Dermis microvascular lymphatic vessel endothelial cell (primary cell): ENCODE data around the gene BTBD16. TPM values are rescaled to one million over a fixed set of nuclear protein-coding genes. Genes with fewer than 3 reads are reported as not detected.

Experiments used
- DNase-seq, 2 donors: peaks; one replicate each; pipeline versions ENCODE4 v3.0.0 to v3.0.0-alpha.2; 2010; ENCODE audit warnings: low read depth in 2 of 2
- total RNA-seq: library from RNA; depleted of rRNA; stranded (reverse); fragments of >200 nt; gene quantifications from 2 replicates; pipeline ENCODE4 v1.2.1, GENCODE V29; 2014

BTBD16 gene
- total RNA-seq, 1 donor from 2014 or later: under 0.01 TPM

DNA sequence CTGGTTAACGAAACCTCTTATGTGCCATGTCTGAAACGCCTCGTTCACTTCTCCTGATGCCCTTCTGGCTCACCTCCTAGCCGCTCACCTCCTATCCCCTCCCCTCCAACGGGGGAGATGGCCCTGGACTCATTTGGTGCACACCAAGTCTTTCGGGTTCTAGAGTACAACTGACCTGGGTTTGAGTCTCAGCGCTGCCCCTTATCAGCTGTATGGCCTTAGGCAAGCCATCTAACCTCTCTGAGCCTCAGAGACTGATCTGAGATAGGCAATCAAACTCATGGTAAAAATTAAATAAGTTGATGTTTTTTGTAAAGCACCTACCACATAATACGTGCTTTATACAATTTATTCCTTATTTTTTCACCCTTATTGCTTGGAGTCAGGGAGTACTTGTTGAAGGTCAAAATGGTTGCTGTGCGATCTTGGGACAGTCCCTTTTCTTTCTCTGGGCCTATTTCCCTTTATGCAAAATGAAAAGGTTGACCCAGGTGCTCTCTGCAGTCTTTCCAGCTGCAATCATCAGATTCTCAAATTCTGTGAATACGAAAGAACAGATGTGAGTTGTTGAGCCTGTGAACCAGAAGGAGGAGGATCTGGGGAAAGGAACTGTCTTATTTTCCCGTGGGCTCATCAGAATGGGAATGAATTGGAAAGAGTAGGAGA, 72.2 kb downstream of the BTBD16 start:
- DNase-seq: no peak

GRCh38 chr10:122343936-122344335, 72.8 kb downstream of the BTBD16 start:
- DNase-seq: no peak

DNA sequence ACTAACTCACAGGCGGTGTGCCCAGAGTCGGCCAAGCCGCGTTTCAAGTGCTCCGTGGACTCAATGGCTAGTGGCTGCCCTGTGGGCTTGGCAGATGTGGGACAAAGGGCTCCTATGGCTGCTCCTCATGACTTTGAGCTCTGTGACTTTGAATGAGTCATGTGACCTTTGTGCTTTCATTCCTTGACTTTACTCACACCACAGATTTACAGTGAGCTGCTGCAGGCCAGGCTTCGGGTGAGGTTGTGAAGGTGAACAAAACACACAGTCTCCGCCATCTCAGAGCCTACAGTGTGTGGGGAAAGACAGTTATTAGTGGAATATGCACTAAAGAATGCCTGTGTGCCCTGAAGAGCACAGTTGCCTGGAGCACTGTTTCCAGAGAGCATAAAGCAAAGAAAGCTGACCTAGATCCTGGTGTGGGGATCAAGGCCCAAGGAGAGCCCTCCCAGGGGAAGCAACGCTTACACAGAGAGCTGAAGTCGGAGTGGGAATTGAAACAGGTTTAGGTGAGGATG, 73.7 kb downstream of the BTBD16 start:
- DNase-seq: peak in 1 of 2 donors; percentile 19

GRCh38 chr10:122346326-122346950, 75.3 kb downstream of the BTBD16 start:
- no peak for DNase-seq

DNA sequence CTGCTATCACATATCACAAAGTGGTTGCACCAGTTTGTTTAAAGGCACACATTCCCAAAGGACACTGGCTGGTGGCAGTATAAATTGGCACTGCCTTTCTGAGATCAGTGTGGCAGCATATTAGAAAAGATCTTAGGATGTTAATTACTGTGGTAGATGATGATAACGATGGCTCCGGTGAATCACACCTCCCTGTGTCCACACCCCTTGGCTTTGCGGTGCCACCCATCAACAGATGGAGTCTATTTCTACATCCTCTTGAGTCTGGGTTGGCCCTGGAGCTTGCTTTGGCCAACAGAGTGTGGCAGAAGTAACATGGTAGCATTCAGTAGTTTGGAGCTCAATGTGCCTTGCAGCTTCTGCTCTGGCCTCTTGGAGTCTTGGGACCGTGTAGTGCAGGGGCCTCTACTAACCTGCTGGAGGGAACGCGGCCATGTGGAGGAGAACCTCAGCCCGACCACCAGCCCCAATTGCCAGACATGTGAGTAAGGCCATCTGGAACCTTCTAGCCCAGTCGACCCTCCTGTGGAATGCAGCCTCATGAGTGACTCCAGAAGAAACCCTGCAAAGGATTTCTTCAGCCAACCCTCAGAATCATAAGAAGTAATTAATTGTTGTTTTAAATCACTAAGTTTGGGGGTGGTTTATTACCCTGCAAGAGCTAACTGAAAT, 76.2 kb downstream of the BTBD16 start:
- DNase-seq: no peak

DNA sequence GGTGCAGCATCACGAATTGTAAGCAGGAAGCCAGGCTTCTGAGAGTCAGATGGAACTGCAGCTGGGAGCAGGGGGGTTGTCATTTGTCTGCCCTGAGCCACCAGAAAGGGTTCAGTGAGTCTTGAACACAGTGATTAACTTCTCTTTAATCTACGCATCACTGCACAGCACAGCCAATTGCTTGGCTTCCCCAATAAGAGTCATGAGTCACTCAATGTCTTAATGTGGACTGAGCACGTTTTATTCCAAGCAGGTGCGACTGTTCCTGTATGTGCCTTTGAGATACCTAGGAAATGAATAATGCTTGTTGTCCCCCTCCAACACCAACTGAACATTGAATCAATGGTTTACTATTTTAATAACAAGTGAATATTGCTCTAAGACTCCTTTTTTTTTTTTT, 77.4 kb downstream of the BTBD16 start:
- no peak for DNase-seq

DNA sequence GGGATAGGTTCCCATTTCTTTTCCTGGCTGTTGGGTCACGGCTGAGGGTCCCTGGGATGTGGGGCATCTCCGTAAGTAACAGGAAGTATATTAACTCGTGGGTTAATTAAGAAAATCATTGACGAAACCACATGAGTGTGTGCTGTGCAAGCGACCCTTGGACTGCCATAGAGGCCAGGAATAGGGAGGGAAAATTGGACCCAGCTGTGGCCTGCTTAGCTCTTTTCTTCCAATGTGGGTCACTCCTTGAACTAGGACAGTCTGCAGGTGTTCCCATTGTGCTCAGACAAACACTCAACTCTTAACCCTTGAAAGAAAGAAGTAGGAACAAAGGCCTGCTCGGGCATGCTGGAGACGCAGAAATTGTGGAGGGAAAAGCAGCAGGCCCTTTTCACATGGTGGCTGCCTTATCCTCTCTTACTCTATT, 77.9 kb downstream of the BTBD16 start:
- no peak for DNase-seq

DNA sequence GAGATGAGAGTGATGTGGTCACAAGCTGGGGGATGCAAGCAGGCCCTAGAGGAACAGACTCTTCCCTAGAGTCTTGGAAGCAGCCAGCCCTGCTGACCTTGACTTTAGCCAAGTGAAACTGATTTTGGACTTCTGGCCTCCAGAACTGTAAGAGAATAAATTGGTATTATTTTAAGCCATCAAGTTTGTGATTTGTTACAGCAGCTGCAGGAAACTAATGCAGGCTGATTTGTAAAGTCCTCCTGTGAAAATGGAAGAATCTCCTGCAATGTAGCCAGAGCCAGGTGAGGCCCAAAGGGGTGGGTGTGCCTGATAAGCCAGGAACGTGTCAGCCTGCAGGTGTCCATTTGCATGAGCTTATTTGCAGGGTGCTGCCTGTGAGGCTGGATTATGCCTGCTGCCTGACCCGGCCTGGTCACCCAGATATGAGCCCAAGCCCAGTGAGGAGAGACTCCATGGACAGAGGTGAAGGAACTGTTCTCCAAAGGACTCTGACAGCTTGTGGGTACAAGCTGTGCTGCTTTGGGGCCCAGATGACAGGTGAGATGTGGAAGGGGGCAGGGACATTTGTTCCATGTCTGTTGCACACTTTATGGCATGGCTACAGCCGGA, 78.8 kb downstream of the BTBD16 start:
- DNase-seq: no peak

DNA sequence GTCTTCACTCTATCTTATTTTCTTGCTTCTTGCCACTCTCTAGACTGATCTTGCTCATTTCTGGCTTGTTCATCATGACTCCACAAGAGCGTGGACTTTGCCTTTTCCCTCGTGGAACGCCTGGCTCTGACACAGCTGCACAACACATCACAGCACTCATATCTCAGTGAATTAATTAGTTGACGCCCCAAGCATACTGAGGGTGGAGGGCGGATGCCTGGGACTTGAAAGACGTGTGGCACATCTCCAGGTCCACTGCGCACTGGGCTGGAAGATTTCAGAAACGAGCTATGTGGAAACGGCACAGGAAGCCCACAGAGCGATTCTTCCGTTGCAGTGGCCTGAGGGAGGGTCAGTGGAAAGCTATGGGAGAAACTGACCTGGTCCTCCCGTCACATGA, 79.8 kb downstream of the BTBD16 start:
- no peak for DNase-seq

DNA sequence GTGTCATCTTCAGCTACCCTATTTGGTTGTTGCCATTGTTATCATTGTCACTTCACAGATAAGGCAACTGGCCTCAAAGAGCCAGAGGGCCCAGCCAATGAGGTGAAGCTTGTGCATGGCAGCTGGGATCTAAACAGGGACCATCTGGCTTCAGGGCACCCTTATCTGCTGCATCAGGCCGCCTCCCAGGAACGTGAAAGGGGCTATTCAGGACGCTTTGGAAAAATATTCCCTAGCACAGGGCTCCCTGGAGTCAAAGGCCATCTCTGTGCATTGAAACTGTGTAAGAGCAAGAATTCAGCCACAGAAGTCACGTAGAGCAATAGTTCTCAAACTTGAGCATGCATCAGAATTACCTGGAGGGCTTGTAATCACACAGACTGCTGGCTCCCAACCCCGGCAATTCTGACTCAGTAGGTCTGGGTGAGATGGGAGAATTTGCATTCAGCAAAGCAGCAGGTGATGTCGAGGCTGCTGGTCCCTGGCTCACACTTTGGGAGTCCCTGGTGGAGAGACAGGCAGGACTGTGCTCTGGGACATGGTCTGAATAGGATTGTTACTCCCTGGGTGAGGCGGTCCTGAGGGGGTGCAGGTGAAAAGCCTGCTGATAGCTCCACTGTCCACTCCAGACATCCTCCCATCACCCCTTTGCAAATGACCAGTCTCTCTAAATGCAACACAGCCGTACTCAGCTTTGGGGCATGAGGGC, 81.9 kb downstream of the BTBD16 start:
- no peak for DNase-seq

DNA sequence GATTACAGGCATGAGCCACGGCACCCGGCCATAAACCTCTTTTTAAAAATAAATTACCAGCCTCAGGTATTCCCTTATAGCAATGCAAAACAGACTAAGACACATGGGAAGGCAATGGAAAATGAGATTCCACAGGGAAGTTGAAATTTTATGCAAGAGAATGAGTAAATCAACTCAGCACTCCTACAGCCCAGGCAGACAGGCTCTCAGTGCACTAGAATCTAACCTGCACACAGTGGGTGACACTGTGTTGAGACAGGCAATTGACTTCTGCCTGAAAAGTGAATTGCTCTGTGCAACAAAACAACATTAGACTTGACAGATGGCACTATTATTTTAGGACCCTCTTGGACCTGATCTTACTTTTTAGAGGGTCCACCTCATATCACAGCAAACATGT, 83.3 kb downstream of the BTBD16 start:
- no peak for DNase-seq

- no peak for DNase-seq
Observed at GRCh38 chr10:122357685-122358084, 86.6 kb downstream of the BTBD16 start.

GRCh38 chr10:122359621-122360020, 88.5 kb downstream of the BTBD16 start:
- no peak for DNase-seq

DNA sequence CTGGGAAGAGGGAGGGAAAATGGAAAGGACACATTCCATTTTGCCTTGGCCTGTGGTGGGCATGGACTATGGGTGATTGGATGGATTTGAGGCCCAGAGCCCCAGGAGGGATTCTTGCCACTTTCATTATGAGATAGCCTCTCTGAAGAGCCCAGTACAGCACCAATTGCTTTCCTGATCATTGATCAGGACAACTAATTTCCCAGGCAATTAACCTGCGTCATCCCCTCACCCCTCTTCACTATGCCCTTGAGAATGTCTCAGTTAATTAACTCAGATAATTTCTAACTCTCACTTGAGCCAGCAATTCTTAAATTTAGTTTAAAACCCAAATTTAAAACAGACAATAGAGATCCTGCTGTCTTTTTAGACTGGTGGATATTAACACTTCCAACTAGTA, 90.0 kb downstream of the BTBD16 start:
- DNase-seq: no peak

DNA sequence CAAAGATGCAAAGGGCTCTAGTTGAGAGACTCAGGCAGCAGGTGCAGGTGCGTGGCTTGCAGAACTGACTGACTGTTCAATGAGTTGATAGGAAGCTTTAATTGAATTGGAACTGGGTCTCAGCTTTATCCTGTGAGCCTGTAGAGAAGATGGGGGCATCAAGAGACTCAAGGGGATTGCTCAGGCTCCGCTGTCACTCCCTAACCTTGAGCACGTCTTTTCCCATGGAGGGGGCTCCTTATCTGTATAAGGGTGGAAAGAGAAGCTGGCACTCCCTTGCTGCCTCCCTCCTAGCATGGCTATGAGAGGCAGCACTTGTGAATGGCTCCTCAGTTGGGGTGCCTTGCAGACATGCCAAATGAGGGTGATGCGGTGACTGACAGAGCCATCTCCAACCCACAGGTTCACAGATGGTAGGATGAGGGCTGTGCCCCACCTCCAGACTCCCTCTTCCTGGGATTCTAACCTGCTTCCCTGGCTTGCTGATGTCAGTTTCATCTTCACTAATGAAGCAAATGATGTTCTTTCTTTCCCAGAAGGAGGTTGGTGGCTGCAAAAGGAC, 91.0 kb downstream of the BTBD16 start:
- DNase-seq: no peak

- DNase-seq: peak in 1 of 2 donors; percentile 6
Observed at GRCh38 chr10:122362621-122363020, 91.5 kb downstream of the BTBD16 start.

DNA sequence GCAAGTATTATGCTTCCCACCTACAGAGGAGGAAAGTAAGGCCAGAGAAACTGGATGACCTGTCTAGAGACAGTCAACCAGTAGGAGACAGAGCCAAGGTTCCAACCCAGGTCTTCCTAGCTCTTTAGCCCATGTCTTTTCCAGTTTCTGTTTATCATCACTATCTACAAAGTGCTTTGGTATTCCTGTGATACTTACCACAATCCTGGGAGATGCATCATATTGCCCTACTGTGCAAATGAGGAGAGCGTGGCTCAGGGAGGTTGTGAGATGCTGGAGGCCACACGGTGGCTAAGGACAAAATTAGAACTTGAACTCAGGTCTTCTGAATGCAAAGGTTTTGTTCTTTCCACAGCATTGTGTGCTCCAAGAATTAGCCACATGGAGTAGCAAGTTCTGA, 92.2 kb downstream of the BTBD16 start:
- no peak for DNase-seq

DNA sequence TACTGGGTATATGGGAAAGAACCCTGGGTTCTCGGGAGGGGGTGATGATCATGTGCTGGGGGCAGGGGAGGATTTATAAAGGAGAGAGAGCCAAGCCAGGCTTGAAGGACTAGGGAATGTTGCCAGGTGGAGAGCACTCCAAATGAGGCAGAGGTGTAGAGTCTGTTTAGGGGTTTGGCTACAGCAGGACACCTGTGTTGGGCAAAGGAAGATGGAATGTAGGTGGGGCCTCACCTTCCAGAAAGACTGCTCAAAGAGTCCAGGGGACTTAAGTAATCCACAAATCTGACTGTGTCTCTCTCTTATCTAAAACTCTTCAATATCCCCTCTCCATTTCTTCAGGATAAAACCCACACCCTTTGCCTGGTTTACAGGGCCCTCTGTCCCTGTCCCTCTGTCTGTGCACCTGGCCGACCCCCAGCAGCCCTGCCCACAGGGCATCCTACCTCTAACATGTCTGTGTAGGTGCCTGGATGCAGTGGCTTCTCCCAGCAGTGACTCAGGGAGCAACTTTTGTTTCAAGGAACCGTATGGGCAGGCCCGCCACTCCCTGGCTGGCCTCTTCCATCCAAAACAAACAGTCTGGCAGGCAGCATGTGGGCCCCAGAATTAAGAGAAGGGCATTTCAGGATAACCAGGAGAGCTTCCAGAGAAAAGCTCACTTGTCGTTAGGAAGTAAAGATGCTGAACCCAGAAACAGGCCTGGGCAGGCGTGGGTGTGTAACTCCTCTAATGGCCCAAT, 92.8 kb downstream of the BTBD16 start:
- DNase-seq: no peak

DNA sequence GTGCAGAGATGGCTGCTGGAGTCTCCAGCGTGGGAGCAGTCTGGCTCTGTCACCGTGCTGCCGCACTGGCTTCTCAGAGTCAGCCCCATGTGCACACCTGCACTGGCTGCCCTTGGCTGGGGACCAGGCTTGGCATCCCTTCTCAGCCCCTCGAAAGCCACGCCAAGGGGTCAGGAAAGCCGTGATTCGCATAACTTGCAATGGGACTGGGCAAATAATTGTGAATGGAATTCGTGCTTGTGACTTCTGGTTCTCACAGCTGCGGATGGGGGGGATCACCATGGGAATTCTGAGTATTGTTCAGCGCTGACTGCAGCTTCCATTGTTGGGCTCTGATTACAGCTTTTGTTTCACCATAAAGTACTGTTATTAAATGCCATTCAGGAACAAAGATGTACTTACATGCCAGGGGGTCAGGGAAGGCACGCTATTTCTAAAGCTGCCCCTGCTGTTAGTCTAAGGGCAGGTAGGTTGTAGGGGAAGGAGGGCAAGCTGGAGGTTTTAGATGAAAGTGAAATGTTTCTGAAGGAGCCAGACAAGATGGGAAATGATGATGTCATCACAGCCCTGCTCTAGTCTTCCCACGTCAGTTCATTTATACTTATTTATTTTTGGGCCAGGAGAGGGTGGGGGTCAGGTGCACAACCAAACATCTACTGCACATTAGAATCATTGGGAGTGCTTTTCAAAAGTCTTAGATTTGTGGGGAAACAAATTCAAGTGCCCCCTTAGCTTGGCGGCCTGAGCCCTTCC, 97.6 kb downstream of the BTBD16 start:
- DNase-seq: peak; percentile 53 to 86

DNA sequence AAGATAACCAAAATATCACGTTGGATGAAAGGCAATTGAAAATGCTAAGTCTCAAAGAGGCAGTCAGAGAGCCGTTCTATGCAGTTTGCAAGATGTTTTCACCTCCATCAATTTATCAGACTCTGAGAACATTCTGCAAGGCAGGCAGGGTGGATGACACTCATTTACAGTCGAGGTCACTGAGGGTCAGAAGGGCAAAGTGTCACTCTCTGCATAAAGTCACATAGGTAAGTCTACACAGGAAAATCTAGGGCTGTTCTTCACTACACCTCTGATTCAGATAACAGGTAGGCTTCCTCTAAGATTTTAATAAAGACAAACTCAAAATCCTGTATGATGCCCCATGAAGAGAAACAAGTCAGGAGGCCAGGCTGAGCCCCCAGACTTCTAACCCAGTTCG, 102.0 kb downstream of the BTBD16 start:
- no peak for DNase-seq
